B cell (primary cell): ENCODE measurements around the gene TBC1D2B. TPM values are rescaled to one million over a fixed set of nuclear protein-coding genes. Genes with fewer than 3 reads are reported as not detected.

Source experiments
- ATAC-seq: fragments of 200-7000 bp; cut with Tn5 transposase; one replicate; pipeline ENCODE4 v1.10.0; 2021; ENCODE audit warnings: low read depth, mild to moderate bottlenecking, moderate number of reproducible peaks, moderate library complexity
- CTCF ChIA-PET: fragments of 350-600 bp; sonication (Branson Sonifier 250); formaldehyde crosslinking; loops from one replicate; lab custom pipeline; 2021; ENCODE audit warnings: antibody characterized with exemption, inconsistent platforms; lab: Charles Lee
- POLR2A ChIA-PET: fragments of 350-600 bp; sonication (Branson Sonifier 250); formaldehyde crosslinking; loops from one replicate; lab custom pipeline; 2021; ENCODE audit warnings: antibody characterized with exemption; lab: Charles Lee
- DNase-seq: peaks from one replicate; pipeline ENCODE4 v3.0.0; 2013
- H2AFZ ChIP-seq: 2 replicates; pipeline ENCODE4 v1.6.1; 2012; ENCODE audit warnings: mild to moderate bottlenecking, low read depth, low read length; ENCODE audit not compliant: insufficient read depth, poor library complexity, severe bottlenecking
- H3K27ac ChIP-seq, 2 donors: 1 replicate in 1 of 2; 2 replicates in 1 of 2; pipeline ENCODE4 v1.5.1; 2012 to 2013; ENCODE audit warnings: low read length in 2 of 2, mild to moderate bottlenecking in 2 of 2, moderate library complexity in 1 of 2
- H3K27me3 ChIP-seq, 4 experiments: fragments of 200-600 bp in 1 of 4; sonication (generic) in 1 of 4; replicated peaks in 1 of 4; 1 replicate in 2 of 4; 2 replicates in 2 of 4; pipeline versions ENCODE4 v1.6.1 to v1.7.0; 2013 to 2016; ENCODE audit warnings: low read length in 3 of 4, mild to moderate bottlenecking in 2 of 4, mixed read lengths in 1 of 4, moderate library complexity in 1 of 4; ENCODE audit not compliant: insufficient read depth in 4 of 4, control insufficient read depth in 3 of 4; ENCODE audit errors: control extremely low read depth in 1 of 4
- H3K36me3 ChIP-seq, 2 experiments: replicated peaks in 1 of 2; 1 replicate in 1 of 2; 2 replicates in 1 of 2; pipeline versions ENCODE4 v1.6.1 to v1.7.1; 2013; ENCODE audit warnings: low read length in 1 of 2; ENCODE audit not compliant: insufficient read depth in 2 of 2, control insufficient read depth in 1 of 2; ENCODE audit errors: control extremely low read depth in 1 of 2, extremely low read depth in 1 of 2
- H3K4me1 ChIP-seq, 2 donors: fragments of 200-600 bp in 1 of 2; sonication (generic) in 1 of 2; 1 replicate in 1 of 2; 2 replicates in 1 of 2; pipeline versions ENCODE4 v1.5.1 to v1.6.1; 2013 to 2017; ENCODE audit warnings: low read length in 2 of 2; ENCODE audit not compliant: control insufficient read depth in 2 of 2, insufficient read depth in 2 of 2
- H3K4me2 ChIP-seq: replicated peaks from 2 replicates; pipeline ENCODE3; 2012; ENCODE audit warnings: mild to moderate bottlenecking, low read depth, low read length; ENCODE audit not compliant: poor library complexity, severe bottlenecking
- H3K4me3 ChIP-seq, 5 experiments: fragments of 200-600 bp in 1 of 5; sonication (generic) in 1 of 5; 1 replicate in 3 of 5; 2 replicates in 2 of 5; pipeline versions ENCODE4 v1.5.1 to v1.7.0; 2011 to 2016; ENCODE audit warnings: low read length in 4 of 5, mild to moderate bottlenecking in 4 of 5, low read depth in 2 of 5, control low read depth in 1 of 5, moderate library complexity in 1 of 5; ENCODE audit not compliant: insufficient read depth in 1 of 5; ENCODE audit errors: control extremely low read depth in 1 of 5, extremely low read depth in 1 of 5
- H3K79me2 ChIP-seq: fragments of 200-600 bp; sonication (generic); one replicate; pipeline ENCODE4 v1.6.0; 2016; ENCODE audit warnings: low read length; ENCODE audit not compliant: control insufficient read depth, insufficient read depth
- H3K9ac ChIP-seq: fragments of 200-600 bp; sonication (generic); 2 replicates; pipeline ENCODE4 v1.6.1; 2017; ENCODE audit warnings: mild to moderate bottlenecking, low read length, moderate library complexity
- H3K9me3 ChIP-seq, 3 donors: one replicate each; pipeline versions ENCODE4 v1.6.1 to v1.7.1; 2013; ENCODE audit warnings: low read length in 2 of 3; ENCODE audit not compliant: control insufficient read depth in 2 of 3, insufficient read depth in 1 of 3; ENCODE audit errors: control extremely low read depth in 1 of 3
- H4K20me1 ChIP-seq: 2 replicates; pipeline ENCODE4 v1.6.0; 2012; ENCODE audit warnings: mild to moderate bottlenecking, low read length; ENCODE audit not compliant: insufficient read depth, control insufficient read depth, poor library complexity, severe bottlenecking
- H3K27ac Mint-ChIP-seq: one replicate; pipeline ENCODE4 v1.8.0; 2021; ENCODE audit warnings: mixed read lengths
- H3K27me3 Mint-ChIP-seq: one replicate; pipeline ENCODE4 v1.8.0; 2021; ENCODE audit warnings: mixed read lengths
- H3K4me1 Mint-ChIP-seq: one replicate; pipeline ENCODE4 v1.8.0; 2021; ENCODE audit warnings: mixed read lengths
- H3K4me3 Mint-ChIP-seq: one replicate; pipeline ENCODE4 v1.8.0; 2021; ENCODE audit warnings: mixed read lengths
- H3K9me3 Mint-ChIP-seq: one replicate; pipeline ENCODE4 v1.8.0; 2022; ENCODE audit warnings: mixed read lengths; ENCODE audit not compliant: insufficient read depth
- EZH2 ChIP-seq: IDR thresholded peaks from 2 replicates; pipeline ENCODE4 v1.6.1; 2012; ENCODE audit warnings: borderline replicate concordance, low read depth, mild to moderate bottlenecking, moderate library complexity, low read length; ENCODE audit not compliant: insufficient read depth, poor library complexity, severe bottlenecking
- WGBS: methylation state at CpG from one replicate; pipeline ENCODE4 v1.1.5; 2013; ENCODE audit warnings: missing lambda C conversion rate; ENCODE audit not compliant: insufficient coverage; 5-methylcytosine and 5-hydroxymethylcytosine counted together
- intact Hi-C: fragments of 100-400 bp; cut with micrococcal nuclease; formaldehyde crosslinking; loops from one replicate; pipeline ENCODE4 v1.10.0; 2022
- polyA plus RNA-seq: library from polyadenylated mRNA; depleted of rRNA; stranded (reverse); fragments of >200 nt; gene quantifications from 2 replicates; pipeline ENCODE4 v1.2.3, GENCODE V29; 2012
- total RNA-seq, 2 donors: library from RNA; stranded (reverse); fragments of 120-200 nt in 1 of 2; gene quantifications; 1 replicate in 1 of 2; 2 replicates in 1 of 2; pipeline versions ENCODE4 v1.2.3 to v1.2.4, GENCODE V29; 2013 to 2022
- TF ChIP-seq, protein P1 (sequence below): fragments of 200-600 bp; IDR thresholded peaks from one replicate; pipeline ENCODE4 v1.8.0; 2022; ENCODE audit warnings: antibody characterized with exemption, mild to moderate bottlenecking

Gene TBC1D2B
- total and polyA plus RNA-seq, 2 donors (not counting 1 experiment from before 2014, with no cell fraction given), result 8.5 to 26.1 TPM

DNA sequence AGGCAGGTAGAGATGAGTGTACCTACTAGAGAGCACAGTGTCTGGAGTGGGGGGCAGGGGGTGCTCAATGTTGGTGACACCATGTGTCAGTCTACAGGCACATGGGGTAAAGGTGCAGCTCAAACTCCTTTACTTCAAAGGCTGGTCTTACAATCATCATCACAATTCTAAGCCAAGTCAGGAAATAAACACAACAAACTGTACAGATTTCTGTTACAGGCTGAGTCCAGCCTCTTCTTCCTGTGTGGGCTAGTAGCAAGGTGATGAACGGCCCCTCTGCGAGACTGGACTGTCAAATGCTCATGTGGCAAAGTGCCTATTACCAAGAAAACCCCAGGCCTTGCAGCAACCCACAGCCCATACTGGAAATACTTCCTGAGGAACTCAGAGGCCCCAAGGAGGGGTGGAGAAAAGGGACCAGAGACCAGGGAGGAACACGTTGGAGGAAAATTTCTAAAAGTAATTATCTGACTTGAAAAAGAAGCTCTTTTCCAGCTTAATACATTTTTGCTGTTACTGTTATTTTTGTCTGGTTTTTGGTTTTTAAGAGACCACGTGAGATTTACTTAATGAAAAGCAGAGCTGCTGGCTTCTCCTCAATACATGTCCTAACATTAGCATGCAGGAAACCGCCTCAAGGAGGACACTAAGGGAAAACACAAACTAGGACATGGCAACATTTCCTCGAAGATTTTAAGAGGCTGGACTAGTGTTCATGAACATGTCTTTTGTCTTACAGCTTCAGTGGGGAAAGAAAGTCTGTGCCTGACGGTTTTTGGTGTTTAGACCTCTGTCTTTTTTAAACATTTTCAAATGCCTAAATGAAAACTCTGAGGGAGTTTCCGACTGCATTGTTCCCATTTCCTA, 29.5 kb downstream of the TBC1D2B start:
- TF ChIP-seq EZH2, result no peak
- TF ChIP-seq, protein P1, sequence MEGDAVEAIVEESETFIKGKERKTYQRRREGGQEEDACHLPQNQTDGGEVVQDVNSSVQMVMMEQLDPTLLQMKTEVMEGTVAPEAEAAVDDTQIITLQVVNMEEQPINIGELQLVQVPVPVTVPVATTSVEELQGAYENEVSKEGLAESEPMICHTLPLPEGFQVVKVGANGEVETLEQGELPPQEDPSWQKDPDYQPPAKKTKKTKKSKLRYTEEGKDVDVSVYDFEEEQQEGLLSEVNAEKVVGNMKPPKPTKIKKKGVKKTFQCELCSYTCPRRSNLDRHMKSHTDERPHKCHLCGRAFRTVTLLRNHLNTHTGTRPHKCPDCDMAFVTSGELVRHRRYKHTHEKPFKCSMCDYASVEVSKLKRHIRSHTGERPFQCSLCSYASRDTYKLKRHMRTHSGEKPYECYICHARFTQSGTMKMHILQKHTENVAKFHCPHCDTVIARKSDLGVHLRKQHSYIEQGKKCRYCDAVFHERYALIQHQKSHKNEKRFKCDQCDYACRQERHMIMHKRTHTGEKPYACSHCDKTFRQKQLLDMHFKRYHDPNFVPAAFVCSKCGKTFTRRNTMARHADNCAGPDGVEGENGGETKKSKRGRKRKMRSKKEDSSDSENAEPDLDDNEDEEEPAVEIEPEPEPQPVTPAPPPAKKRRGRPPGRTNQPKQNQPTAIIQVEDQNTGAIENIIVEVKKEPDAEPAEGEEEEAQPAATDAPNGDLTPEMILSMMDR, result no peak
- 71% methylated on average over 4 of the region's 8 CpGs for WGBS
- no peak for DNase-seq
- Histone ChIP-seq H3K79me2 (peaks cover 45% of the 10 kb centered on the region), H3K27me3 (no peaks in the 10 kb centered on the region), H3K9ac (no peak overlapping the region), H4K20me1 (no peaks in the 10 kb centered on the region), H3K9me3 (no peaks in the 10 kb centered on the region), H3K4me1 (peaks cover 29 to 33% of the 10 kb centered on the region in 2 donors), H3K36me3 (peaks cover 0 to 6% of the 10 kb centered on the region in 2 experiments), H2AFZ (no peak overlapping the region), H3K4me2 (no peak overlapping the region), H3K4me3 (no peak overlapping the region), H3K27ac (no peak overlapping the region)
- Mint-ChIP-seq H3K27me3 (no peaks in the 10 kb centered on the region), H3K27ac (no peak overlapping the region), H3K4me3 (no peak overlapping the region), H3K9me3 (no peaks in the 10 kb centered on the region), H3K4me1 (peaks cover 54% of the 10 kb centered on the region)
- ChIA-PET CTCF (no interaction called here), POLR2A (no interaction called here)
- no peak for ATAC-seq
- intact Hi-C loops, result no loop called here

DNA sequence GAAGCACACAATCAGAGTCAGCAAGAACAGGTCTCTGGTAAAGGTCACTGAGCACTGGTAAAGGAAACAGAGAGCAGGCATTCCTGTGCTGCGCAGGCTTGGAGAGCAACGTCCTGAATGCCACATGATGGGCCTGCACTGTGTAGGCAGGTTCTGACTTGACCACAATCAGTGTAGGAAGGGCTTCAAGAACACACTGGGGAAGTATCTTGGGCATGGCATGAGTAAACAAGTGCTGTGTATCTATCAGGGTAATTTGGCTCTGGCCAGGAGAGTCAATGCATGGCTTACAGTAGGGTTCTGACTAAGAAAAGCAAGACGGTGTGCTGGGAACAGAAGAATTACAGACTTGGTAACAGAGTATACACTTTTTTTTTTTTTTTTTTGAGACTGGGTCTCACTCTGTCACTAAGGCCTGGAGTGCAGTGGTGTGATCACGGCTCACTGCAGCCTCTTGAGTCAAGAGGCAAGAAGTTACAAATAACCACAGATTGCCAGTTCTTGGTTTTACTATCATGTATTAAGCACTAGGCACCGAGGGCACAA, 30.6 kb downstream of the TBC1D2B start:
- peaks cover 37% of the 10 kb centered on the region for H3K79me2 ChIP-seq
- WGBS, result 61% methylated on average over 3 of the region's 5 CpGs
- H3K9ac ChIP-seq, result no peak overlapping the region
- no peaks in the 10 kb centered on the region for H3K9me3 ChIP-seq
- H3K9me3 Mint-ChIP-seq, result no peaks in the 10 kb centered on the region
- H3K36me3 ChIP-seq, result peaks cover 0 to 6% of the 10 kb centered on the region in 2 experiments
- no peak overlapping the region for H3K27ac ChIP-seq
- no peak for TF ChIP-seq EZH2
- TF ChIP-seq, protein P1, result no peak
- ATAC-seq, result no peak
- POLR2A ChIA-PET, result interaction anchor here (0.7 kb wide), 1 partner anchor 29 kb away, joined by 3 read pairs; no protein-coding TSS in a partner anchor
- no peaks in the 10 kb centered on the region for H4K20me1 ChIP-seq
- H3K27me3 ChIP-seq, result no peaks in the 10 kb centered on the region
- peaks cover 24 to 28% of the 10 kb centered on the region in 2 donors for H3K4me1 ChIP-seq
- no peak for DNase-seq
- no peak overlapping the region for H3K4me2 ChIP-seq
- H3K27me3 Mint-ChIP-seq, result no peaks in the 10 kb centered on the region
- H3K4me1 Mint-ChIP-seq, result peaks cover 44% of the 10 kb centered on the region
- CTCF ChIA-PET, result no interaction called here
- no peak overlapping the region for H3K27ac Mint-ChIP-seq
- H3K4me3 ChIP-seq, result no peak overlapping the region
- intact Hi-C loops, result no loop called here
- no peak overlapping the region for H3K4me3 Mint-ChIP-seq
- H2AFZ ChIP-seq, result no peak overlapping the region
